ENCODE results near the gene CCDC200. TPM values are rescaled to one million over a fixed set of nuclear protein-coding genes. Genes with fewer than 3 reads are reported as not detected.

Gene CCDC200
- total and polyA plus RNA-seq, 2 of the 13 experiments (the other 11 are each of a cell fraction or from before 2014, with no cell fraction given) = not detected

- TF ChIP-seq ZNF691 (CRISPR knock-in tag; IDR thresholded peaks at IDR 0.05; ENCODE audit: borderline replicate concordance, low read depth) = 0 out of 2 replicates have a peak, but pooled peaks have one; percentile 66
- peak; percentile 66 for TF ChIP-seq MAFF (IDR thresholded peaks at IDR 0.05; ENCODE audit: low read depth, low read length)
- TF ChIP-seq ZNF737 (CRISPR knock-in tag; IDR thresholded peaks at IDR 0.05; ENCODE audit: borderline replicate concordance) = no peak
- TF ChIP-seq MXD3 (CRISPR knock-in tag; IDR thresholded peaks at IDR 0.05) = 0 out of 2 replicates have a peak, but pooled peaks have one; percentile 25
- no peak for TF ChIP-seq NR2F6 (IDR thresholded peaks at IDR 0.05)
- TF ChIP-seq NR2F6 (CRISPR knock-in tag; IDR thresholded peaks at IDR 0.05) = 0 out of 2 replicates have a peak, but pooled peaks have one; percentile 1
- peak; percentile 35; the same call in 1 of the 2 replicates for TF ChIP-seq ZNF343 (CRISPR knock-in tag; IDR thresholded peaks at IDR 0.05)
- 0 out of 2 replicates have a peak, but pooled peaks have one; percentile 71 for TF ChIP-seq ZNF383 (CRISPR knock-in tag; IDR thresholded peaks at IDR 0.05; ENCODE audit: borderline replicate concordance)
- 0 out of 2 replicates have a peak, but pooled peaks have one; percentile 47 for TF ChIP-seq ZNF230 (CRISPR knock-in tag; IDR thresholded peaks at IDR 0.05)
- TF ChIP-seq KLF12 (CRISPR knock-in tag; IDR thresholded peaks at IDR 0.05; ENCODE audit: borderline replicate concordance) = 0 out of 2 replicates have a peak, but pooled peaks have one; percentile 29
- TF ChIP-seq GATAD2A (CRISPR knock-in tag; IDR thresholded peaks at IDR 0.05) = peak; percentile 6; the same call in 1 of the 2 replicates
- TF ChIP-seq SKI (IDR thresholded peaks at IDR 0.05; ENCODE audit: partially characterized antibody) = no peak
- TF ChIP-seq DBP (CRISPR knock-in tag; IDR thresholded peaks at IDR 0.05; ENCODE audit: not compliant biosample characterization) = peak; percentile 11
These were observed 15.6 kb downstream of the CCDC200 start (continued) for GRCh38 chr17:43212641-43213490.

Data from HepG2 (cell line).